DOHH2 (cell line): Measurements from ENCODE around the gene NNAT.

ENCODE experiments used
- EZH2phosphoT487 ChIP-seq: fragments of 200-600 bp; sonication (generic); IDR thresholded peaks from 2 replicates; pipeline ENCODE4 v1.6.1; 2017; ENCODE audit warnings: borderline replicate concordance, mild to moderate bottlenecking, antibody characterized with exemption, low read length, moderate library complexity, mixed read lengths
- TF ChIP-seq, protein P1 (sequence below): fragments of 200-600 bp; sonication (generic); IDR thresholded peaks from one replicate; pipeline ENCODE4 v1.5.1; 2014; ENCODE audit warnings: antibody characterized with exemption, mild to moderate bottlenecking, low read depth, low read length; ENCODE audit not compliant: poor library complexity, severe bottlenecking

DNA sequence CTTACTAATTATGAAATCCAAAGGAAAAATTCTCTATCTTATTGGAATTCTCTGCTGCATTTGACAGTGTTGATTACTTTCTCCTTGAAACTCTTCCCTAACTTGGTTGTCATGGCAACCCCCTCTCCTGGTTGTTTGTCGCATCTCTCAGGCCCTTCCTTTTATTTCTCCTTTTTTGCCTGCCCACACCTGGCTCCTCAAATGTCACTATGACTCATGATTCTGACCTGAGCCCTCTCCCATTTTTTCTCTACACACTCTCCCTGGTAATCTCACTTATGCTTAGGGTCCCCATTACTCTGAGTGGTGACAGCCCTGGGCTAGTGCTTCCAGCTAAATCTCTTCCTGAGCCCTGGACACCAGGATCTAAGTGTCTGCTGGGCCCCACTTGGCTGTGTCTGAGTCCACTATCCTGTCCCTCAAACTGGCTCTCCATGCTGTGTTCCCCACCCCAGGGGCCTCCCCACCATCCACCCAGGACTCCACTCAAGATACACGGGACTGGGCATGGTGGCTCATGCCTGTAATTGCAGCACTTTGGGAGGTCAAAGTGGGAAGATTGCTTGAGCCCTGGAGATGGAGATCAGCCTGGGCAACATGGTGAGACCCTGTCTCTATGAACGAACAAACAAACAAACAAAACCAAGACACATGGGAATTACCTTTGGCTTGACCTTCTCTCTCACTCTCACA is 16.5 kb upstream of the NNAT start:
- TF ChIP-seq, protein P1, sequence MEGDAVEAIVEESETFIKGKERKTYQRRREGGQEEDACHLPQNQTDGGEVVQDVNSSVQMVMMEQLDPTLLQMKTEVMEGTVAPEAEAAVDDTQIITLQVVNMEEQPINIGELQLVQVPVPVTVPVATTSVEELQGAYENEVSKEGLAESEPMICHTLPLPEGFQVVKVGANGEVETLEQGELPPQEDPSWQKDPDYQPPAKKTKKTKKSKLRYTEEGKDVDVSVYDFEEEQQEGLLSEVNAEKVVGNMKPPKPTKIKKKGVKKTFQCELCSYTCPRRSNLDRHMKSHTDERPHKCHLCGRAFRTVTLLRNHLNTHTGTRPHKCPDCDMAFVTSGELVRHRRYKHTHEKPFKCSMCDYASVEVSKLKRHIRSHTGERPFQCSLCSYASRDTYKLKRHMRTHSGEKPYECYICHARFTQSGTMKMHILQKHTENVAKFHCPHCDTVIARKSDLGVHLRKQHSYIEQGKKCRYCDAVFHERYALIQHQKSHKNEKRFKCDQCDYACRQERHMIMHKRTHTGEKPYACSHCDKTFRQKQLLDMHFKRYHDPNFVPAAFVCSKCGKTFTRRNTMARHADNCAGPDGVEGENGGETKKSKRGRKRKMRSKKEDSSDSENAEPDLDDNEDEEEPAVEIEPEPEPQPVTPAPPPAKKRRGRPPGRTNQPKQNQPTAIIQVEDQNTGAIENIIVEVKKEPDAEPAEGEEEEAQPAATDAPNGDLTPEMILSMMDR: no peak
- no peak for TF ChIP-seq EZH2phosphoT487
